DOHH2 (cell line): ENCODE measurements around the gene MEX3D.
"Not testable (repeated sequence)": the region's sequence is repeated elsewhere in the genome, so short reads cannot be mapped to it uniquely, and the experiment has no call there.

Experiments used
- H3F3A ChIP-seq: fragments of 200-600 bp; sonication (generic), shearing (Covaris generic); 2 replicates; pipeline ENCODE4 v1.6.0; 2016; ENCODE audit warnings: antibody characterized with exemption, mild to moderate bottlenecking; ENCODE audit not compliant: control insufficient read depth, insufficient read depth
- H3K27ac ChIP-seq: fragments of 200-600 bp; sonication (generic); 2 replicates; pipeline ENCODE4 v1.5.1; 2014; ENCODE audit warnings: low read depth, mild to moderate bottlenecking, low read length, moderate library complexity
- H3K27me3 ChIP-seq: fragments of 200-600 bp; sonication (generic); 2 replicates; pipeline ENCODE4 v1.6.1; 2014; ENCODE audit warnings: mild to moderate bottlenecking, low read length, mixed read lengths; ENCODE audit not compliant: control insufficient read depth
- H3K36me3 ChIP-seq: fragments of 200-600 bp; sonication (generic); 2 replicates; pipeline ENCODE4 v1.6.1; 2014; ENCODE audit warnings: mild to moderate bottlenecking, low read length, moderate library complexity, mixed read lengths; ENCODE audit not compliant: control insufficient read depth
- H3K4me1 ChIP-seq: fragments of 200-600 bp; sonication (generic); 2 replicates; pipeline ENCODE4 v1.6.1; 2014; ENCODE audit warnings: mild to moderate bottlenecking, low read length, mixed read lengths; ENCODE audit not compliant: control insufficient read depth
- H3K4me2 ChIP-seq: fragments of 200-600 bp; sonication (generic); 2 replicates; pipeline ENCODE4 v1.6.0; 2014; ENCODE audit warnings: mild to moderate bottlenecking, low read length, moderate library complexity
- H3K4me3 ChIP-seq: fragments of 200-600 bp; sonication (generic); 2 replicates; pipeline ENCODE4 v1.5.1; 2014; ENCODE audit warnings: mild to moderate bottlenecking, low read length, mixed read lengths
- H3K79me2 ChIP-seq: fragments of 200-600 bp; sonication (generic); 2 replicates; pipeline ENCODE4 v1.6.1; 2014; ENCODE audit warnings: mild to moderate bottlenecking, low read length, mixed read lengths; ENCODE audit not compliant: control insufficient read depth
- H3K9me2 ChIP-seq: fragments of 200-600 bp; sonication (generic); replicated peaks from 2 replicates; pipeline ENCODE4 v1.6.1; 2014; ENCODE audit warnings: mild to moderate bottlenecking, low read length, mixed read lengths; ENCODE audit not compliant: control insufficient read depth
- H3K9me3 ChIP-seq: fragments of 200-600 bp; sonication (generic); 2 replicates; pipeline ENCODE4 v1.6.1; 2014; ENCODE audit warnings: antibody characterized with exemption, low read length, mixed read lengths; ENCODE audit not compliant: control insufficient read depth, insufficient read depth
- H4K20me1 ChIP-seq: fragments of 200-600 bp; sonication (generic); 2 replicates; pipeline ENCODE4 v1.6.0; 2014; ENCODE audit warnings: low read depth, mild to moderate bottlenecking, antibody characterized with exemption, low read length, moderate library complexity; ENCODE audit not compliant: control insufficient read depth, insufficient read depth
- EZH2phosphoT487 ChIP-seq: fragments of 200-600 bp; sonication (generic); IDR thresholded peaks from 2 replicates; pipeline ENCODE4 v1.6.1; 2017; ENCODE audit warnings: borderline replicate concordance, mild to moderate bottlenecking, antibody characterized with exemption, low read length, moderate library complexity, mixed read lengths
- TF ChIP-seq, protein P1 (sequence below): fragments of 200-600 bp; sonication (generic); IDR thresholded peaks from one replicate; pipeline ENCODE4 v1.5.1; 2014; ENCODE audit warnings: antibody characterized with exemption, mild to moderate bottlenecking, low read depth, low read length; ENCODE audit not compliant: poor library complexity, severe bottlenecking

The MEX3D gene

DNA sequence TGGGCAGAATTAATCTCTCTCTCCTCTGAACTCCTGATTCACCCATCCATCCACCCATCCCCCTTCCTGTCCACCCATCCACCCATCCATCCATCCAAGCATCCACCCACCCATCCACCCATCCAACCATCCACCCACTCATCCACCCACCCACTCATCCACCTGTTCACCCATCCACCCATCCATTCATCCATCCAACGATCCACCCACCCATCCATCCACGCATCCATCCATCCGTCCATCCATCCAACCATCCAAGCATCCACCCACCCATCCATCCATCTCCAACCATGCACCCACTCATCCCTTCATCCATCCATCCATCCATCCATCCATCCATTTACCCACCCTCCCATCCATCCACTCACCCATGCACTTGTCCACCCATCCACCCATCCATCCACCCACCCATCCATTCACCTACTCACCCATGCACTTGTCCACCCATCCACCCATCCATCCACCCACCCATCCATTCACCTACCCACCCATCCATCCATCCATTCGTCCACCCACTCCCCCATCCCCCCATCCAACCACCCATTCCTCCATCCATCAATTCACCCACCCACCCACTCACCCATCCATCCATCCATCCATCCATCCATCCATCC, 18.7 kb downstream of the MEX3D start:
- Histone ChIP-seq H3K27me3 (no peaks in the 10 kb centered on the region), H3K27ac (no peak overlapping the region), H3K9me2 (no peaks in the 10 kb centered on the region), H4K20me1 (no peaks in the 10 kb centered on the region; the same call in 1 of the 2 replicates), H3K79me2 (no peaks in the 10 kb centered on the region), H3K4me3 (no peak overlapping the region), H3K4me1 (peaks cover 13% of the 10 kb centered on the region), H3K36me3 (no peaks in the 10 kb centered on the region), H3K9me3 (no peaks in the 10 kb centered on the region), H3F3A (no peaks in the 10 kb centered on the region), H3K4me2 (no peak overlapping the region)
- TF ChIP-seq EZH2phosphoT487, result no peak
- TF ChIP-seq, protein P1, sequence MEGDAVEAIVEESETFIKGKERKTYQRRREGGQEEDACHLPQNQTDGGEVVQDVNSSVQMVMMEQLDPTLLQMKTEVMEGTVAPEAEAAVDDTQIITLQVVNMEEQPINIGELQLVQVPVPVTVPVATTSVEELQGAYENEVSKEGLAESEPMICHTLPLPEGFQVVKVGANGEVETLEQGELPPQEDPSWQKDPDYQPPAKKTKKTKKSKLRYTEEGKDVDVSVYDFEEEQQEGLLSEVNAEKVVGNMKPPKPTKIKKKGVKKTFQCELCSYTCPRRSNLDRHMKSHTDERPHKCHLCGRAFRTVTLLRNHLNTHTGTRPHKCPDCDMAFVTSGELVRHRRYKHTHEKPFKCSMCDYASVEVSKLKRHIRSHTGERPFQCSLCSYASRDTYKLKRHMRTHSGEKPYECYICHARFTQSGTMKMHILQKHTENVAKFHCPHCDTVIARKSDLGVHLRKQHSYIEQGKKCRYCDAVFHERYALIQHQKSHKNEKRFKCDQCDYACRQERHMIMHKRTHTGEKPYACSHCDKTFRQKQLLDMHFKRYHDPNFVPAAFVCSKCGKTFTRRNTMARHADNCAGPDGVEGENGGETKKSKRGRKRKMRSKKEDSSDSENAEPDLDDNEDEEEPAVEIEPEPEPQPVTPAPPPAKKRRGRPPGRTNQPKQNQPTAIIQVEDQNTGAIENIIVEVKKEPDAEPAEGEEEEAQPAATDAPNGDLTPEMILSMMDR, result no peak

DNA sequence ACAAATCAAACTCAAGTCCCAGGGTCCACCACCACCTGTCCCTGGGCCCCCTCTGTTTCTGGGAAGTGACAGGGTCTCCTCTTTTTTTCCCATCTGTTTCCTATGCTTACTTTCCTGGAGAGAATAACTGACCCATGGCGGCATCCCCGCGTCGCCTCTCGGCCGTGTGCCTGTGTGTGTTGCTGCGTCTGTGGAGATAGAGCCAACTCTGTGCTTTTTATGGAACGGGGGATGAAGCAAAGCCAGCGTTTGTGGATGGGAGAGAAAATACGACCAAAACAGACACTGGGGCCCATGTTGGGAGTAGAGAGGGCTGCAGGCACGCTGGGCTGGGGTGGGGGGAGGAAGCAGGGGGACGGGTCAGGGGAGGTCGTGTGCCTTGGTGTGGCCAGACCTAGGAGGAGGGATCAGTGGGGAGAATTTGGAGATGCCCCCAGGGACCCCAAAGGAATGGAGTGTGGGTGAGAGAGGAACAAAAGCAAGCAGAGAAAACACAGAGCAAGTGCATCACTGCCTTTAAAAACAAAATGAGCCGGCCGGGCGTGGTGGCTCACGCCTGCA, 27.7 kb downstream of the MEX3D start:
- Histone ChIP-seq H3K9me2 (no peaks in the 10 kb centered on the region), H3K4me2 (no peak overlapping the region)

DNA sequence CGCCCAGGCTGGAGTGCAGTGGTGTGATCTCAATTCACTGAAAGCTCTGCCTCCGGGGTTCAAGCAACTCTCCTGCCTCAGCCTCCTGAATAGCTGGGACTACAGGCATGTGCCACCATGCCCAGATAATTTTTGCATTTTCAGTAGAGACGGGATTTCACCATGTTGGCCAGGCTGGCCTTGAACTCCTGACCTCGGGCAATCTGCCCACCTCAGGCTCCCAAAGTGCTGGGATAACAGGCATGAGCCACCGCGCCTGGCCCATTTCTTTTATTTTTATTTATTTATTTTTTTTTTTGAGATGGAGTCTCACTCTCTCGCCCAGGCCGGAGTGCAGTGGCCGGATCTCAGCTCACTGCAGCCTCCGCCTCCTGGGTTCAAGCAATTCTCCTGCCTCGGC, 28.4 kb downstream of the MEX3D start:
- H3K9me2 ChIP-seq, H3K4me2 ChIP-seq, H4K20me1 ChIP-seq, H3K27ac ChIP-seq, H3K36me3 ChIP-seq, H3F3A ChIP-seq, H3K79me2 ChIP-seq, H3K27me3 ChIP-seq, H3K4me1 ChIP-seq, H3K9me3 ChIP-seq, H3K4me3 ChIP-seq: not testable (repeated sequence)

More for the DNA sequence above, 27.7 kb downstream of the MEX3D start:
- Histone ChIP-seq H3K27me3 (no peaks in the 10 kb centered on the region), H3K27ac (no peak overlapping the region), H3K4me1 (peaks cover under 1% of the 10 kb centered on the region), H3K36me3 (no peaks in the 10 kb centered on the region), H3F3A (no peaks in the 10 kb centered on the region), H4K20me1 (no peaks in the 10 kb centered on the region), H3K79me2 (no peaks in the 10 kb centered on the region), H3K9me3 (no peaks in the 10 kb centered on the region), H3K4me3 (no peak overlapping the region)
- TF ChIP-seq EZH2phosphoT487, result no peak
- TF ChIP-seq, protein P1, result no peak

DNA sequence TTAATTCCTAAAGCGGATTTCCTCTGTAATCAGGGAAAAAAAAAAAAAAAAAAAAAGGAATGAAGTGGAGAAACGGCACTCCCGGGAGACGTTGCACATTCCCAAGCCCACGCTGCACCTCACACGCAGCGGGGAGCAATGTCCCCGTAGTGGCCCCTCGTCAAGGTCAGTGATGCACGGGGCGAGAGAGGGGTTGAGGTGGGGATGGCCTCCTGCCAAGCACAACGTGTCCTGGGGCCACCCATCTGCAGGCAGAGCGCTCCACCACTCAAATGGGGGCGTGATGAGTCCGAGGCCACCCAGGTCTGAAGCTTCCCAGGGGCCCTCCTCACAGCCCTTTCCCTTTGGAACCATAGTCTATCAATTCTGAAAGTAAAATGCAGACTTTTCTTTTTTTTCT, 29.1 kb downstream of the MEX3D start:
- no peak overlapping the region for H3K27ac ChIP-seq
- no peak overlapping the region for H3K4me3 ChIP-seq
- no peaks in the 10 kb centered on the region for H3K4me1 ChIP-seq
- no peaks in the 10 kb centered on the region for H3K9me3 ChIP-seq
- H3F3A ChIP-seq, result no peaks in the 10 kb centered on the region
- no peaks in the 10 kb centered on the region for H3K27me3 ChIP-seq
- no peaks in the 10 kb centered on the region for H3K36me3 ChIP-seq
- H4K20me1 ChIP-seq, result no peaks in the 10 kb centered on the region
- no peak overlapping the region for H3K4me2 ChIP-seq
- no peaks in the 10 kb centered on the region for H3K79me2 ChIP-seq
- TF ChIP-seq, protein P1, result no peak
- TF ChIP-seq EZH2phosphoT487, result no peak
- no peaks in the 10 kb centered on the region for H3K9me2 ChIP-seq

DNA sequence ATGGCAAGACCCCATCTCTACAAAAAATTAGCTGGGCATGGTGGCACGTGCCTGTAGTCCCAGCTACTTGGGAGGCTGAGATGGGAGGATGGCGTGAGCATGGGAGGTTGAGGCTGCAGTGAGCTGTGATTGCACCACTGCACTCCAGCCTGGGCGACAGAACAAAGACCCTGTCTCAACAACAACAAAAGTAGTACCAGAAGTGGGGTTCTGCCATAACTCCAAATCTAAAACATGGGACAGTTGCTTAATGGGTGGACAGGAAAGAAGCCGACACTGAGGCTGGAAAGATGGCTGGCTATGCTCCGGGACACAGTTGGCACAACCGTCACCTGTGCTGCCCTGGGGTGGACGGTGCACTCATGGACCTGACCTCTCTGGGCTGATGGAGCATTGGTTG, 32.4 kb downstream of the MEX3D start:
- not testable (repeated sequence) for H3K4me1 ChIP-seq, H3K27me3 ChIP-seq, H3K27ac ChIP-seq, H3K9me3 ChIP-seq, H3K9me2 ChIP-seq, H3K79me2 ChIP-seq, H3K4me2 ChIP-seq, H3F3A ChIP-seq, H3K36me3 ChIP-seq, H4K20me1 ChIP-seq, H3K4me3 ChIP-seq
